ENCODE results near the gene ARL13A. TPM values are rescaled to one million over a fixed set of nuclear protein-coding genes. Genes with fewer than 3 reads are reported as not detected.

ARL13A gene
- total and polyA plus RNA-seq, 2 of the 13 experiments (the other 11 are each of a cell fraction or from before 2014, with no cell fraction given) = not detected

DNA sequence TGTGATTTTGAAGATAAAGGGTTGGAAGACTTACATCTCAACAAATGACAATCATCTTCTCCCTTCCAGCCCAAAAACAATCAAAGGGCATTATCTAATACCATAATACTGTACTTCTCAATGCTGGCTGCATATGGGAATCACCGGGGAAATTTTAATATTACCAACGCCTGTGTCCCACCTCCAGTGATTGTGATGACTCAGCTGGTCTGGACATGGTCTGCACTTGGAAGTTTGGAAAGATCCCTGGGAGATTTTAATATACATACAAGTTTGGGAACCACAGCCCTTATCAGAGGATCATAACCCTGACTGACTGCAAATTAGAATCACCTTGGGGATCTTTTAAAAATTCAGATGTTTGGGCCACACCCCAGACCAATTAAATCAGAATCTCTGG lies 29.9 kb downstream of the ARL13A start (continued):
- TF ChIP-seq, protein P1, sequence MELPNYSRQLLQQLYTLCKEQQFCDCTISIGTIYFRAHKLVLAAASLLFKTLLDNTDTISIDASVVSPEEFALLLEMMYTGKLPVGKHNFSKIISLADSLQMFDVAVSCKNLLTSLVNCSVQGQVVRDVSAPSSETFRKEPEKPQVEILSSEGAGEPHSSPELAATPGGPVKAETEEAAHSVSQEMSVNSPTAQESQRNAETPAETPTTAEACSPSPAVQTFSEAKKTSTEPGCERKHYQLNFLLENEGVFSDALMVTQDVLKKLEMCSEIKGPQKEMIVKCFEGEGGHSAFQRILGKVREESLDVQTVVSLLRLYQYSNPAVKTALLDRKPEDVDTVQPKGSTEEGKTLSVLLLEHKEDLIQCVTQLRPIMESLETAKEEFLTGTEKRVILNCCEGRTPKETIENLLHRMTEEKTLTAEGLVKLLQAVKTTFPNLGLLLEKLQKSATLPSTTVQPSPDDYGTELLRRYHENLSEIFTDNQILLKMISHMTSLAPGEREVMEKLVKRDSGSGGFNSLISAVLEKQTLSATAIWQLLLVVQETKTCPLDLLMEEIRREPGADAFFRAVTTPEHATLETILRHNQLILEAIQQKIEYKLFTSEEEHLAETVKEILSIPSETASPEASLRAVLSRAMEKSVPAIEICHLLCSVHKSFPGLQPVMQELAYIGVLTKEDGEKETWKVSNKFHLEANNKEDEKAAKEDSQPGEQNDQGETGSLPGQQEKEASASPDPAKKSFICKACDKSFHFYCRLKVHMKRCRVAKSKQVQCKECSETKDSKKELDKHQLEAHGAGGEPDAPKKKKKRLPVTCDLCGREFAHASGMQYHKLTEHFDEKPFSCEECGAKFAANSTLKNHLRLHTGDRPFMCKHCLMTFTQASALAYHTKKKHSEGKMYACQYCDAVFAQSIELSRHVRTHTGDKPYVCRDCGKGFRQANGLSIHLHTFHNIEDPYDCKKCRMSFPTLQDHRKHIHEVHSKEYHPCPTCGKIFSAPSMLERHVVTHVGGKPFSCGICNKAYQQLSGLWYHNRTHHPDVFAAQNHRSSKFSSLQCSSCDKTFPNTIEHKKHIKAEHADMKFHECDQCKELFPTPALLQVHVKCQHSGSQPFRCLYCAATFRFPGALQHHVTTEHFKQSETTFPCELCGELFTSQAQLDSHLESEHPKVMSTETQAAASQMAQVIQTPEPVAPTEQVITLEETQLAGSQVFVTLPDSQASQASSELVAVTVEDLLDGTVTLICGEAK (IDR thresholded peaks at IDR 0.05) = no peak
- TF ChIP-seq, protein P1 (CRISPR knock-in tag; IDR thresholded peaks at IDR 0.05) = no peak
- TF ChIP-seq, protein P2, sequence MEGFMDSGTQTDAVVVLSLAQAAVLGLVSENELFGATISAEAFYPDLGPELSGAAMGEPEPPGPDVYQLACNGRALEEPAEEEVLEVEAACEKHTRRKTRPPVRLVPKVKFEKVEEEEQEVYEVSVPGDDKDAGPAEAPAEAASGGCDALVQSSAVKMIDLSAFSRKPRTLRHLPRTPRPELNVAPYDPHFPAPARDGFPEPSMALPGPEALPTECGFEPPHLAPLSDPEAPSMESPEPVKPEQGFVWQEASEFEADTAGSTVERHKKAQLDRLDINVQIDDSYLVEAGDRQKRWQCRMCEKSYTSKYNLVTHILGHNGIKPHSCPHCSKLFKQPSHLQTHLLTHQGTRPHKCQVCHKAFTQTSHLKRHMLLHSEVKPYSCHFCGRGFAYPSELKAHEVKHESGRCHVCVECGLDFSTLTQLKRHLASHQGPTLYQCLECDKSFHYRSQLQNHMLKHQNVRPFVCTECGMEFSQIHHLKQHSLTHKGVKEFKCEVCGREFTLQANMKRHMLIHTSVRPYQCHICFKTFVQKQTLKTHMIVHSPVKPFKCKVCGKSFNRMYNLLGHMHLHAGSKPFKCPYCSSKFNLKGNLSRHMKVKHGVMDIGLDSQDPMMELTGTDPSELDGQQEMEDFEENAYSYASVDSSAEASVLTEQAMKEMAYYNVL (CRISPR knock-in tag; IDR thresholded peaks at IDR 0.05; ENCODE audit: borderline replicate concordance) = no peak
- TF ChIP-seq MLX (CRISPR knock-in tag; IDR thresholded peaks at IDR 0.05) (no peak), CBX1 (IDR thresholded peaks at IDR 0.05; ENCODE audit: low read depth) (no peak), SMC3 (IDR thresholded peaks at IDR 0.05; ENCODE audit: low read length) (no peak)
